ENCODE results near the gene KCND2. TPM values are rescaled to one million over a fixed set of nuclear protein-coding genes. Genes with fewer than 3 reads are reported as not detected.

The KCND2 gene
- total RNA-seq, 1 experiment from 2014 or later, result 0.33 TPM

DNA sequence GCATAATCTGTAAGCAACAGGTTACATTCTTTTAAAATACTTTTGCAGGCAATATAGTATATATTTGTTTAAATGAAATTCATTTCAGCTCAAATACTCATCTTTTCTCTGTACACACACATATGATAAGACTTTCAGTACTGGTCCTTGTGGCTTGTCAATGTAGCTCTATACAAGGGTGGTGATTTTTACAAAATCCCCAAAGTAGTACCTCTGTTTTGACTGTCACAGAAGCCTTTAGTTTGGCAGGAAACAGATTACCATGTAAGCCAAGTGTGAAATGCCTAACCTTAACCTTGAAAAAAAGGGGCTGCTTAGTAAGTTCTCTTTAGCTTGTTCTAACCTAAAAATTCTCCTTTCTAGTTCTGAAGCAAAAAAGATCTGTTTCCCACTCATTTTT is 87.9 kb downstream of the KCND2 start:
- no TSS peak for BruUV-seq (replicated peaks)
- no peaks in the 10 kb centered on the region for H3K27me3 ChIP-seq (ENCODE audit: low read length)
- H3K27ac ChIP-seq (ENCODE audit: low read length), result no peak overlapping the region
- no peaks in the 10 kb centered on the region for H3K4me1 ChIP-seq (ENCODE audit: insufficient read depth, low read length)
- TF ChIP-seq, protein P1, sequence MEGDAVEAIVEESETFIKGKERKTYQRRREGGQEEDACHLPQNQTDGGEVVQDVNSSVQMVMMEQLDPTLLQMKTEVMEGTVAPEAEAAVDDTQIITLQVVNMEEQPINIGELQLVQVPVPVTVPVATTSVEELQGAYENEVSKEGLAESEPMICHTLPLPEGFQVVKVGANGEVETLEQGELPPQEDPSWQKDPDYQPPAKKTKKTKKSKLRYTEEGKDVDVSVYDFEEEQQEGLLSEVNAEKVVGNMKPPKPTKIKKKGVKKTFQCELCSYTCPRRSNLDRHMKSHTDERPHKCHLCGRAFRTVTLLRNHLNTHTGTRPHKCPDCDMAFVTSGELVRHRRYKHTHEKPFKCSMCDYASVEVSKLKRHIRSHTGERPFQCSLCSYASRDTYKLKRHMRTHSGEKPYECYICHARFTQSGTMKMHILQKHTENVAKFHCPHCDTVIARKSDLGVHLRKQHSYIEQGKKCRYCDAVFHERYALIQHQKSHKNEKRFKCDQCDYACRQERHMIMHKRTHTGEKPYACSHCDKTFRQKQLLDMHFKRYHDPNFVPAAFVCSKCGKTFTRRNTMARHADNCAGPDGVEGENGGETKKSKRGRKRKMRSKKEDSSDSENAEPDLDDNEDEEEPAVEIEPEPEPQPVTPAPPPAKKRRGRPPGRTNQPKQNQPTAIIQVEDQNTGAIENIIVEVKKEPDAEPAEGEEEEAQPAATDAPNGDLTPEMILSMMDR (conservative IDR thresholded peaks at IDR 0.05; ENCODE audit: low read depth, low read length), result no peak
- no peak for TF ChIP-seq EZH2phosphoT487 (IDR thresholded peaks at IDR 0.05; ENCODE audit: borderline replicate concordance, low read length)
- no peaks in the 10 kb centered on the region for H4K20me1 ChIP-seq (ENCODE audit: low read length)
- H2AFZ ChIP-seq (ENCODE audit: low read length), result no peak overlapping the region
- H3K9me2 ChIP-seq (replicated peaks; ENCODE audit: low read length), result no peaks in the 10 kb centered on the region
- CTCF ChIA-PET, result interaction anchor here (0.6 kb wide), 1 partner anchor 10 kb away, joined by 4 read pairs; no protein-coding TSS in a partner anchor
- H3K4me2 ChIP-seq (ENCODE audit: low read length), result no peak overlapping the region
- no peaks in the 10 kb centered on the region for H3K9me3 ChIP-seq (ENCODE audit: low read length)
- no peak for ATAC-seq
- H3K9ac ChIP-seq (ENCODE audit: low read length), result no peak overlapping the region
- no peak overlapping the region for H3K4me3 ChIP-seq (ENCODE audit: low read length)
- H3K79me2 ChIP-seq (ENCODE audit: low read length), result no peaks in the 10 kb centered on the region
- H3F3A ChIP-seq (ENCODE audit: low read length, unreplicated experiment), result no peaks in the 10 kb centered on the region
- H3K36me3 ChIP-seq (ENCODE audit: low read depth, low read length), result no peaks in the 10 kb centered on the region
- no peak for DNase-seq
- intact Hi-C loops (cut with micrococcal nuclease), result no loop called here
- POLR2A ChIA-PET (ENCODE audit: unreplicated experiment), result no interaction called here

GRCh38 chr7:120363414-120363813 is 90.4 kb downstream of the KCND2 start:
- TF ChIP-seq EZH2phosphoT487 (IDR thresholded peaks at IDR 0.05; ENCODE audit: borderline replicate concordance, low read length) (no peak), EZH2 (IDR thresholded peaks at IDR 0.05; ENCODE audit: low read length, unreplicated experiment) (no peak)
- TF ChIP-seq, protein P1 (conservative IDR thresholded peaks at IDR 0.05; ENCODE audit: low read depth, low read length), result no peak
- H3F3A ChIP-seq (ENCODE audit: low read length, unreplicated experiment), result no peaks in the 10 kb centered on the region
- no TSS peak for BruUV-seq (replicated peaks)
- ChIA-PET POLR2A (ENCODE audit: unreplicated experiment) (no interaction called here), CTCF (no interaction called here)
- intact Hi-C loops (cut with micrococcal nuclease), result no loop called here
- no peak overlapping the region for H3K4me3 ChIP-seq (ENCODE audit: low read length)
- no peaks in the 10 kb centered on the region for H3K27me3 ChIP-seq (ENCODE audit: low read length)
- DNase-seq (no peak), ATAC-seq (no peak)
- H3K4me2 ChIP-seq (ENCODE audit: low read length), result no peak overlapping the region
- no peak overlapping the region for H3K9ac ChIP-seq (ENCODE audit: low read length)
- H3K4me1 ChIP-seq (ENCODE audit: insufficient read depth, low read length), result no peaks in the 10 kb centered on the region
- H3K9me3 ChIP-seq (ENCODE audit: low read length), result no peaks in the 10 kb centered on the region
- H3K27ac ChIP-seq (ENCODE audit: low read length), result no peak overlapping the region
- H4K20me1 ChIP-seq (ENCODE audit: low read length), result no peaks in the 10 kb centered on the region
- H3K36me3 ChIP-seq (ENCODE audit: low read depth, low read length), result no peaks in the 10 kb centered on the region
- H2AFZ ChIP-seq (ENCODE audit: low read length), result no peak overlapping the region
- no peaks in the 10 kb centered on the region for H3K79me2 ChIP-seq (ENCODE audit: low read length)
- no peaks in the 10 kb centered on the region for H3K9me2 ChIP-seq (replicated peaks; ENCODE audit: low read length)

DNA sequence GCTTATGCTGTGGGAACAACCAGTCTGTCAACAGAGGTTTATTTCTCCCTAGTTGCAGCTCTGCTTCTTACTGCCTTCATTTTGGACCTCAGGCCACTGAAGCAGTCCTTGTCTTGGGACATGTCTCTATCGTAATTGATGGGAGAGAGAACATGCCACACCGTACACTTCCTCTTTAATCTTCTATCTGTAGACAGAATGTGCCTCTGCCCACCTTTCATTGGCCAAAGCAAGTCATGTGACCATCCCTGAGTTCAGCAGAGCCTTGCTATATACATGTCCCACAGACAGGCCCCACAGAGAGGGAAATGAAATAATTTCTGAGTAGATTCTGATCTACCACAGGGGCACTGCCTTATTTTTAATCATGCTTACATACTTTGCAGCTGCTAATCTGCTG is 98.0 kb downstream of the KCND2 start:
- ChIA-PET POLR2A (ENCODE audit: unreplicated experiment) (no interaction called here), CTCF (interaction anchor here (0.8 kb wide), 1 partner anchor 11 kb away, joined by 4 read pairs; no protein-coding TSS in a partner anchor)
- no TSS peak for BruUV-seq (replicated peaks)
- TF ChIP-seq EZH2 (IDR thresholded peaks at IDR 0.05; ENCODE audit: low read length, unreplicated experiment) (no peak), EZH2phosphoT487 (IDR thresholded peaks at IDR 0.05; ENCODE audit: borderline replicate concordance, low read length) (no peak)
- TF ChIP-seq, protein P1 (conservative IDR thresholded peaks at IDR 0.05; ENCODE audit: low read depth, low read length), result no peak
- Histone ChIP-seq H3K4me1 (ENCODE audit: insufficient read depth, low read length) (no peaks in the 10 kb centered on the region), H3K27ac (ENCODE audit: low read length) (no peak overlapping the region), H3K4me2 (ENCODE audit: low read length) (no peak overlapping the region), H3K79me2 (ENCODE audit: low read length) (no peaks in the 10 kb centered on the region), H3K36me3 (ENCODE audit: low read depth, low read length) (no peaks in the 10 kb centered on the region), H3K9ac (ENCODE audit: low read length) (no peak overlapping the region), H4K20me1 (ENCODE audit: low read length) (no peaks in the 10 kb centered on the region), H3K4me3 (ENCODE audit: low read length) (no peak overlapping the region), H3F3A (ENCODE audit: low read length, unreplicated experiment) (no peaks in the 10 kb centered on the region), H3K9me2 (replicated peaks; ENCODE audit: low read length) (no peaks in the 10 kb centered on the region), H3K27me3 (ENCODE audit: low read length) (no peaks in the 10 kb centered on the region), H3K9me3 (ENCODE audit: low read length) (no peaks in the 10 kb centered on the region), H2AFZ (ENCODE audit: low read length) (no peak overlapping the region)
- no peak for ATAC-seq
- intact Hi-C loops (cut with micrococcal nuclease), result no loop called here
- no peak for DNase-seq

All from PC-3 (cell line).